ENCODE results near the gene TBC1D14. TPM values are rescaled to one million over a fixed set of nuclear protein-coding genes. Genes with fewer than 3 reads are reported as not detected.

The TBC1D14 gene
- total RNA-seq, 1 experiment from 2014 or later: 50.2 TPM

DNA sequence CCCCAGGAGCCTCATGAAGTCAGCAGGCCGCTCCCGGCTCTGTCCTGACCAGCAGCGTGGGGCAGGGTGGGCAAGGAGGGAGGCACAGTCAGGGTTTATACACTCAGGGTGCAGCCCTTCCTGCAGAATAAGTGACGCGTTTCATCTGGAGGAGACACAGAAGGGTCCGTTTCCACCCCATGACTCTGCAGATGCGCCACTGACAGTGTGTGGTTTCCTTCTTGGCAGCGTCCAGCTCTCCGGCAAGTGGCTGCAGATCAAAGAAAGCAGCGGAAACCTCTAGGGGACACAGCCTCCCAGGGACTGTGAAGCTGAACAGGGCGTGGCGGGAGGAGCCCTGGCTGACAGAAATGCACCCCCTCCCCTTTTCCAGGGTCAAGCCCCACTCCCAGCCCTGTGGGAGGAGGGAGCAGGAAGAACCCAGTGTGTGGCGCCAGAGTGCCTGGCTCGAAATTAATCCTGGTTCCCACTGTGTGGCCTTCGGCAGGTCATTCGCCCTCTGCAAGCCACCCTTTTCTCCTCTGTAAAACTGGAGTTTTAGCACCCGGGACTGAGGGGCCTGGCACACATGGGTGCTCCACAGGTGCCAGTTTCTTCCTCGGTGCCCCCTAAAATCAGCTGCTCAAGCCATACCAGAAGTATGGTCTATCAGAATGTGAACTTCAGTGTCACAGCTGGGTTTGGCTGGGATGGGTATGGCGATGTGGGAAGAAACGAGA, 17.3 kb upstream of the TBC1D14 start:
- peaks cover 9 to 11% of the 10 kb centered on the region in 2 experiments; a peak in 4 of 5 replicates for H3K9me3 Mint-ChIP-seq
- H3K36me3 Mint-ChIP-seq (ENCODE audit: insufficient read depth in 1 of 3, low read depth in 3 of 3): peaks cover 6 to 9% (median 8%) of the 10 kb centered on the region in 3 experiments; a peak in 5 of 7 replicates
- Histone ChIP-seq H3K79me2 (ENCODE audit: insufficient read depth, low read length) (no peaks in the 10 kb centered on the region), H3K4me1 (ENCODE audit: insufficient read depth, low read length) (no peaks in the 10 kb centered on the region), H4K5ac (ENCODE audit: insufficient read length, low read depth, low read length) (no peak overlapping the region), H2BK5ac (ENCODE audit: insufficient read length, low read length) (no peak overlapping the region), H3K4ac (ENCODE audit: low read depth, low read length) (no peak overlapping the region), H2AFZ (ENCODE audit: low read length) (no peak overlapping the region), H3K18ac (ENCODE audit: insufficient read length, low read depth, low read length) (no peak overlapping the region), H3K9ac (ENCODE audit: extremely low read depth, insufficient read length, low read length) (no peak overlapping the region), H3K56ac (ENCODE audit: insufficient read length, low read depth, low read length) (no peak overlapping the region), H4K8ac (replicated peaks; ENCODE audit: insufficient read length, low read depth, low read length) (no peak overlapping the region), H2AK5ac (ENCODE audit: insufficient read length, low read length) (no peak overlapping the region), H2BK120ac (ENCODE audit: low read depth, low read length, poor library complexity, severe bottlenecking) (no peak overlapping the region), H3K27ac (ENCODE audit: insufficient read length, low read depth, low read length) (no peak overlapping the region), H3K14ac (ENCODE audit: insufficient read depth, low read length) (no peak overlapping the region), H3T11ph (ENCODE audit: low read length) (no peak overlapping the region), H3K79me1 (ENCODE audit: insufficient read depth, low read depth, low read length, poor library complexity, severe bottlenecking) (no peaks in the 10 kb centered on the region), H4K20me1 (ENCODE audit: control insufficient read depth, insufficient read depth, insufficient read length) (no peaks in the 10 kb centered on the region), H3K4me2 (ENCODE audit: insufficient read depth, insufficient read length, low read length) (no peak overlapping the region), H3K23ac (ENCODE audit: insufficient read length, low read depth, low read length) (no peak overlapping the region), H2BK20ac (ENCODE audit: low read depth, low read length, poor library complexity, severe bottlenecking) (no peak overlapping the region), H3K9me3 (ENCODE audit: control insufficient read depth, low read depth, low read length) (no peaks in the 10 kb centered on the region), H3K27me3 (ENCODE audit: insufficient read depth, low read length) (no peaks in the 10 kb centered on the region), H2BK15ac (ENCODE audit: low read depth, low read length) (no peak overlapping the region), H3K23me2 (ENCODE audit: insufficient read length, low read depth, low read length, poor library complexity, severe bottlenecking) (no peaks in the 10 kb centered on the region), H4K91ac (ENCODE audit: insufficient read length, low read depth, low read length) (no peak overlapping the region), H2BK12ac (ENCODE audit: insufficient read length, low read depth, low read length) (no peak overlapping the region)
- TF ChIP-seq, protein P1, sequence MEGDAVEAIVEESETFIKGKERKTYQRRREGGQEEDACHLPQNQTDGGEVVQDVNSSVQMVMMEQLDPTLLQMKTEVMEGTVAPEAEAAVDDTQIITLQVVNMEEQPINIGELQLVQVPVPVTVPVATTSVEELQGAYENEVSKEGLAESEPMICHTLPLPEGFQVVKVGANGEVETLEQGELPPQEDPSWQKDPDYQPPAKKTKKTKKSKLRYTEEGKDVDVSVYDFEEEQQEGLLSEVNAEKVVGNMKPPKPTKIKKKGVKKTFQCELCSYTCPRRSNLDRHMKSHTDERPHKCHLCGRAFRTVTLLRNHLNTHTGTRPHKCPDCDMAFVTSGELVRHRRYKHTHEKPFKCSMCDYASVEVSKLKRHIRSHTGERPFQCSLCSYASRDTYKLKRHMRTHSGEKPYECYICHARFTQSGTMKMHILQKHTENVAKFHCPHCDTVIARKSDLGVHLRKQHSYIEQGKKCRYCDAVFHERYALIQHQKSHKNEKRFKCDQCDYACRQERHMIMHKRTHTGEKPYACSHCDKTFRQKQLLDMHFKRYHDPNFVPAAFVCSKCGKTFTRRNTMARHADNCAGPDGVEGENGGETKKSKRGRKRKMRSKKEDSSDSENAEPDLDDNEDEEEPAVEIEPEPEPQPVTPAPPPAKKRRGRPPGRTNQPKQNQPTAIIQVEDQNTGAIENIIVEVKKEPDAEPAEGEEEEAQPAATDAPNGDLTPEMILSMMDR (conservative IDR thresholded peaks at IDR 0.05): peak; percentile 45; the same call in 2 of the 3 replicates
- peaks cover 4% of the 10 kb centered on the region; the same call in 1 of the 2 replicates for H3K27me3 Mint-ChIP-seq (ENCODE audit: low read depth)
- peaks cover 0 to 10% of the 10 kb centered on the region in 2 experiments; a peak in 3 of 4 replicates for H3K4me1 Mint-ChIP-seq
- DNase-seq: peak; percentile 74
- no CpG with 5 or more reads among the region's 20 CpGs for WGBS (ENCODE audit: extremely low coverage, insufficient read length, low lambda C conversion rate)
- H3K27ac Mint-ChIP-seq: no peak overlapping the region; a peak in 1 of 7 replicates
- no peak overlapping the region for H3K4me3 Mint-ChIP-seq
